GM12801 (cell line): Measurements from ENCODE around the gene ZNF511.
A peak's percentile ranks its signal among the peaks of the same experiment; 100 is the strongest.

Experiments used
- CTCF ChIP-seq: IDR thresholded peaks from one replicate; pipeline ENCODE4 v1.5.1; 2011; ENCODE audit warnings: control low read depth; ENCODE audit not compliant: insufficient read length; ENCODE audit errors: extremely low read depth

Gene ZNF511

GRCh38 chr10:133307776-133308420 lies 816 bp upstream of the ZNF511 start:
- TF ChIP-seq CTCF, result peak; percentile 54

GRCh38 chr10:133309100-133309719 lies 496 bp downstream of the ZNF511 start:
- no peak for TF ChIP-seq CTCF

GRCh38 chr10:133309720-133310398 lies 1.1 kb downstream of the ZNF511 start:
- no peak for TF ChIP-seq CTCF

- no peak for TF ChIP-seq CTCF
Observed at GRCh38 chr10:133310399-133310755, 1.7 kb downstream of the ZNF511 start.

GRCh38 chr10:133310789-133311188 lies 2.1 kb downstream of the ZNF511 start:
- TF ChIP-seq CTCF, result no peak

GRCh38 chr10:133311570-133311969 lies 2.9 kb downstream of the ZNF511 start:
- no peak for TF ChIP-seq CTCF

GRCh38 chr10:133312016-133312768 lies 3.5 kb downstream of the ZNF511 start:
- no peak for TF ChIP-seq CTCF
